KMS-11 (cell line): ENCODE data around the gene STX7.

Experiments
- H2AFZ ChIP-seq: fragments of 200-600 bp; sonication (generic); 2 replicates; pipeline ENCODE4 v1.6.1; 2016; ENCODE audit warnings: antibody characterized with exemption, mixed run types, low read depth
- H3K27ac ChIP-seq: fragments of 200-600 bp; sonication (generic); 2 replicates; pipeline ENCODE4 v1.6.1; 2016; ENCODE audit warnings: mild to moderate bottlenecking, mixed run types
- H3K27me3 ChIP-seq: fragments of 200-600 bp; sonication (generic); 2 replicates; pipeline ENCODE4 v1.6.1; 2017; ENCODE audit warnings: mild to moderate bottlenecking, low read depth, mixed run types, moderate library complexity; ENCODE audit not compliant: insufficient read depth
- H3K36me3 ChIP-seq: fragments of 200-600 bp; sonication (generic); 2 replicates; pipeline ENCODE4 v1.6.1; 2017; ENCODE audit warnings: mild to moderate bottlenecking, mixed run types; ENCODE audit not compliant: insufficient read depth
- H3K4me1 ChIP-seq: fragments of 200-600 bp; sonication (generic); 2 replicates; pipeline ENCODE4 v1.6.1; 2016; ENCODE audit warnings: mild to moderate bottlenecking, low read depth, mixed run types; ENCODE audit not compliant: poor library complexity, severe bottlenecking
- H3K4me2 ChIP-seq: fragments of 200-600 bp; sonication (generic); 2 replicates; pipeline ENCODE4 v1.7.0; 2016; ENCODE audit warnings: mild to moderate bottlenecking, mixed run types
- H3K4me3 ChIP-seq: fragments of 200-600 bp; sonication (generic); IDR thresholded peaks from 2 replicates; pipeline ENCODE4 v1.6.1; 2017; ENCODE audit warnings: low read depth, low read length, mixed read lengths; ENCODE audit not compliant: insufficient read depth
- H3K79me2 ChIP-seq: fragments of 200-600 bp; sonication (generic); 2 replicates; pipeline ENCODE4 v1.6.1; 2016; ENCODE audit warnings: low read depth, mixed run types; ENCODE audit not compliant: insufficient read depth
- H3K9ac ChIP-seq: fragments of 200-600 bp; sonication (generic); 2 replicates; pipeline ENCODE4 v1.6.1; 2016; ENCODE audit warnings: mild to moderate bottlenecking, mixed run types
- H4K20me1 ChIP-seq: fragments of 200-600 bp; sonication (generic); 2 replicates; pipeline ENCODE4 v1.6.1; 2016; ENCODE audit warnings: mild to moderate bottlenecking, mixed run types; ENCODE audit not compliant: insufficient read depth
- CTCF ChIP-seq: fragments of 200-600 bp; sonication (generic); conservative IDR thresholded peaks from 2 replicates; pipeline ENCODE4 v1.6.1; 2017; ENCODE audit warnings: low read depth, mild to moderate bottlenecking, antibody characterized with exemption, low read length, moderate library complexity, mixed read lengths

The STX7 gene

GRCh38 chr6:132491881-132492280, 21.0 kb downstream of the STX7 start:
- Histone ChIP-seq H2AFZ (no peak overlapping the region), H3K4me1 (peaks cover 26% of the 10 kb centered on the region), H3K27ac (no peak overlapping the region), H3K79me2 (peaks cover 8% of the 10 kb centered on the region; the same call in 1 of the 2 replicates), H3K4me2 (no peak overlapping the region), H3K27me3 (no peaks in the 10 kb centered on the region), H4K20me1 (no peaks in the 10 kb centered on the region), H3K4me3 (no peak overlapping the region), H3K36me3 (no peaks in the 10 kb centered on the region), H3K9ac (no peak overlapping the region)
- TF ChIP-seq CTCF = no peak

GRCh38 chr6:132491303-132491702, 21.6 kb downstream of the STX7 start:
- Histone ChIP-seq H3K79me2 (peaks cover 8% of the 10 kb centered on the region; the same call in 1 of the 2 replicates), H3K4me1 (peaks cover 21% of the 10 kb centered on the region), H3K4me2 (no peak overlapping the region), H3K27me3 (no peaks in the 10 kb centered on the region), H2AFZ (no peak overlapping the region), H3K4me3 (no peak overlapping the region), H3K9ac (no peak overlapping the region), H4K20me1 (no peaks in the 10 kb centered on the region), H3K36me3 (no peaks in the 10 kb centered on the region), H3K27ac (no peak overlapping the region)
- no peak for TF ChIP-seq CTCF

DNA sequence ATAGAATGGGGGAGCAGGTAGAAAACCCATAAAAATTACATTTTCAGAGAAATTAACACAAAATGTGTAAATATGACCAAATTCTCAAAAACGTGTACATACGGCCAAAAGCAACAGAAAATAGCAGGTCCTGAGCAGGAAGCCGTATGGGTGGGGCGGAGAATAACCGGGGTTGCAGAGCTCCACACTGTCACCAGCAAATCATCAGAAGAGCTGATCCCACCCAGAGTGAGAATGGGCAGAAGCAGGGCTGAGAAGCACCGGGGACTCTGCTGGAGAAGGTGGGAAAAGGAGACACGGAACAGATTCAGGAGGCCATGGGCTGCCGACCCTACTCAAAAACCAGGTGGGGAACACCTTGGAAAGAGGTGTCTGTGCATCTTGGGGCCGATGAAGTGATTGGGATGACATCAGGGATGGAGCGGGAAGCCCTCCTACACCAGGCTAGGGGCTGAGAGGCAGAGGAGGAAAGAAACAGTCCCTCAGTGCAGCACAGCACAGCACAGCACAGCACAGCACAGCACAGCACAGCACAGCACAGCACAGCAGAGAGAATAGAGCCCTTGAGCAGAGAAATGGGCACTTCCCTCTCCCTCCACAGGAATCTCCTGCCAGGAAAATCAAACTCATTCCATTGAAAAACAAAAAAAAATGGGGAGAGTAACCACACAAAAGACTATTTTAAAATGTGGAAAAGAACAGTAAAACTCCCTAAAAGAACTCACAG, 22.3 kb downstream of the STX7 start:
- Histone ChIP-seq H3K27ac (no peak overlapping the region), H3K27me3 (no peaks in the 10 kb centered on the region), H4K20me1 (no peaks in the 10 kb centered on the region), H3K79me2 (peaks cover 8% of the 10 kb centered on the region; the same call in 1 of the 2 replicates), H2AFZ (no peak overlapping the region), H3K4me3 (no peak overlapping the region), H3K36me3 (no peaks in the 10 kb centered on the region), H3K4me2 (no peak overlapping the region), H3K9ac (no peak overlapping the region), H3K4me1 (peaks cover 14% of the 10 kb centered on the region)
- TF ChIP-seq CTCF = no peak

DNA sequence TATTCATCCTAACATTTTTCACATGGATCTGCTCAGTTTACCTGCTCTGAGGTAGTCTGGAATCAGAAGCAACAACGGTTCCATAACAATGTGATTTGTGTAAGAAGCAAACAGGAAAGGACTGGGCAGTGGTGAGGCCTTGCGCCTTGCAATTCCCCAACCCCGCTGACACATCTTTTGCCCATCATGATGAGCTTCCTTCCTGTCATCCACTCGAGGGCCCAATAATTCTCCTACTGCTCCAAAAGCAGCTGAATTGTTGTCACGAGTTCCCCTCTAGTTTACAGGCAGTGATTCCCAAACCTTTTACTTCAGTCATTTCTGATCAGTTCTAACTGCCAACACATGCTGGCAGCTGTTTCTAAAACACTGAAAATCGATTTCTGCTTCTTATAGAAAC, 22.9 kb downstream of the STX7 start:
- peaks cover 8% of the 10 kb centered on the region for H3K4me1 ChIP-seq
- H3K27ac ChIP-seq = no peak overlapping the region

More for the DNA sequence above, 22.9 kb downstream of the STX7 start:
- Histone ChIP-seq H3K79me2 (peaks cover 8% of the 10 kb centered on the region; the same call in 1 of the 2 replicates), H4K20me1 (no peaks in the 10 kb centered on the region), H3K4me3 (no peak overlapping the region), H3K36me3 (no peaks in the 10 kb centered on the region), H3K4me2 (no peak overlapping the region), H3K9ac (no peak overlapping the region), H3K27me3 (no peaks in the 10 kb centered on the region), H2AFZ (no peak overlapping the region)
- TF ChIP-seq CTCF = no peak
